ENCODE results near the gene HSD17B11. TPM values are rescaled to one million over a fixed set of nuclear protein-coding genes. Genes with fewer than 3 reads are reported as not detected.

HSD17B11 gene
- total RNA-seq, 1 donor from 2014 or later: 94.5 TPM

- H3K27me3 ChIP-seq: no peaks in the 10 kb centered on the region
- H3K9me3 ChIP-seq: peaks cover 3% of the 10 kb centered on the region
- H3K27ac ChIP-seq: no peak overlapping the region
- H3K4me3 ChIP-seq: no peak overlapping the region
- peaks cover 0 to 51% of the 10 kb centered on the region in 2 donors for H3K36me3 ChIP-seq
- TF ChIP-seq POLR2AphosphoS5 (IDR thresholded peaks at IDR 0.05; ENCODE audit: insufficient read depth in 1 of 2, low read depth in 1 of 2) (no peak), POLR2A (IDR thresholded peaks at IDR 0.05) (no peak), CTCF (IDR thresholded peaks at IDR 0.05) (no peak)
- H3K4me1 ChIP-seq: peaks cover 19% of the 10 kb centered on the region
- no peak for DNase-seq (ENCODE audit: extremely low spot score in 2 of 2)
- intact Hi-C loops (cut with DNase I): no loop called here
Measured at GRCh38 chr4:87337361-87337760, 53.6 kb downstream of the HSD17B11 start.

- intact Hi-C loops (cut with DNase I): no loop called here
- Histone ChIP-seq H3K36me3 (peaks cover 0 to 32% of the 10 kb centered on the region in 2 donors), H3K4me3 (no peak overlapping the region), H3K27me3 (no peaks in the 10 kb centered on the region), H3K4me1 (no peaks in the 10 kb centered on the region), H3K9me3 (peaks cover 3% of the 10 kb centered on the region), H3K27ac (no peak overlapping the region)
- no peak for DNase-seq (ENCODE audit: extremely low spot score in 2 of 2)
- TF ChIP-seq POLR2A (IDR thresholded peaks at IDR 0.05): no peak
Measured at GRCh38 chr4:87333267-87333666, 57.7 kb downstream of the HSD17B11 start.

- TF ChIP-seq POLR2A (IDR thresholded peaks at IDR 0.05): no peak
- TF ChIP-seq CTCF (IDR thresholded peaks at IDR 0.05): no peak
- no peak for TF ChIP-seq POLR2AphosphoS5 (IDR thresholded peaks at IDR 0.05; ENCODE audit: insufficient read depth in 1 of 2, low read depth in 1 of 2)
- H3K9me3 ChIP-seq: peaks cover 3% of the 10 kb centered on the region
- no peak overlapping the region for H3K4me3 ChIP-seq
- intact Hi-C loops (cut with DNase I): no loop called here
- H3K27me3 ChIP-seq: no peaks in the 10 kb centered on the region
- H3K27ac ChIP-seq: no peak overlapping the region
- DNase-seq (ENCODE audit: extremely low spot score in 2 of 2): no peak
- H3K36me3 ChIP-seq: peaks cover 0 to 22% of the 10 kb centered on the region in 2 donors
- no peaks in the 10 kb centered on the region for H3K4me1 ChIP-seq
Measured at GRCh38 chr4:87330761-87331160, 60.2 kb downstream of the HSD17B11 start.

- no peak for TF ChIP-seq CTCF (IDR thresholded peaks at IDR 0.05)
- TF ChIP-seq POLR2A (IDR thresholded peaks at IDR 0.05): no peak
- no peak overlapping the region for H3K27ac ChIP-seq
- no peaks in the 10 kb centered on the region for H3K9me3 ChIP-seq
- no peak for DNase-seq (ENCODE audit: extremely low spot score in 2 of 2)
- H3K4me3 ChIP-seq: no peak overlapping the region
- H3K27me3 ChIP-seq: no peaks in the 10 kb centered on the region
- no peaks in the 10 kb centered on the region for H3K4me1 ChIP-seq
- no peaks in the 10 kb centered on the region for H3K36me3 ChIP-seq
- intact Hi-C loops (cut with DNase I): no loop called here
Measured at GRCh38 chr4:87327136-87327535, 63.9 kb downstream of the HSD17B11 start.

- Histone ChIP-seq H3K4me1 (no peaks in the 10 kb centered on the region), H3K27me3 (no peaks in the 10 kb centered on the region), H3K36me3 (no peaks in the 10 kb centered on the region), H3K27ac (no peak overlapping the region), H3K4me3 (no peak overlapping the region), H3K9me3 (no peaks in the 10 kb centered on the region)
- TF ChIP-seq POLR2AphosphoS5 (IDR thresholded peaks at IDR 0.05; ENCODE audit: insufficient read depth in 1 of 2, low read depth in 1 of 2): no peak
- no peak for TF ChIP-seq CTCF (IDR thresholded peaks at IDR 0.05)
- no peak for TF ChIP-seq POLR2A (IDR thresholded peaks at IDR 0.05)
- DNase-seq (ENCODE audit: extremely low spot score in 2 of 2): no peak
- intact Hi-C loops (cut with DNase I): no loop called here
Measured at GRCh38 chr4:87326460-87326859, 64.5 kb downstream of the HSD17B11 start.

- Histone ChIP-seq H3K9me3 (no peaks in the 10 kb centered on the region), H3K4me1 (no peaks in the 10 kb centered on the region), H3K36me3 (no peaks in the 10 kb centered on the region), H3K4me3 (peak within 1 kb of the TSS; percentile 6 to 10), H3K27me3 (no peaks in the 10 kb centered on the region), H3K27ac (peak within 1 kb of the TSS; percentile 62)
- DNase-seq (ENCODE audit: extremely low spot score in 2 of 2): no peak
- intact Hi-C loops (cut with DNase I): no loop called here
- TF ChIP-seq POLR2A (IDR thresholded peaks at IDR 0.05) (no peak), CTCF (IDR thresholded peaks at IDR 0.05) (no peak), POLR2AphosphoS5 (IDR thresholded peaks at IDR 0.05; ENCODE audit: insufficient read depth in 1 of 2, low read depth in 1 of 2) (no peak)
Measured at GRCh38 chr4:87322754-87323153, 68.2 kb downstream of the HSD17B11 start, which contains the start of gene HSD17B13. Gene HSD17B13, minus strand, starts transcription at chr4:87322882. Its CDS starts 41 bp downstream, at chr4:87322841.
